ENCODE results near the gene INHA.

INHA gene

GRCh38 chr2:219566640-219567039, 5.5 kb upstream of the INHA start:
- H3K4me3 ChIP-seq (ENCODE audit: low read length), result no peak overlapping the region
- peaks cover 21% of the 10 kb centered on the region for H3K36me3 ChIP-seq (ENCODE audit: control insufficient read depth, insufficient read depth, low read length)
- no peaks in the 10 kb centered on the region for H3K9me3 ChIP-seq (ENCODE audit: control insufficient read depth, insufficient read depth, low read length)
- no CpG with 5 or more reads among the region's 11 CpGs for WGBS (ENCODE audit: insufficient coverage, insufficient read length)
- H3K27me3 ChIP-seq (ENCODE audit: control insufficient read depth, insufficient read depth, low read length), result no peaks in the 10 kb centered on the region
- H3K4me1 ChIP-seq (ENCODE audit: control insufficient read depth, insufficient read depth, low read length), result peaks cover 24% of the 10 kb centered on the region
- H3K27ac ChIP-seq (ENCODE audit: low read length), result no peak overlapping the region
- DNase-seq (ENCODE audit: low read depth, low spot score), result no peak

DNA sequence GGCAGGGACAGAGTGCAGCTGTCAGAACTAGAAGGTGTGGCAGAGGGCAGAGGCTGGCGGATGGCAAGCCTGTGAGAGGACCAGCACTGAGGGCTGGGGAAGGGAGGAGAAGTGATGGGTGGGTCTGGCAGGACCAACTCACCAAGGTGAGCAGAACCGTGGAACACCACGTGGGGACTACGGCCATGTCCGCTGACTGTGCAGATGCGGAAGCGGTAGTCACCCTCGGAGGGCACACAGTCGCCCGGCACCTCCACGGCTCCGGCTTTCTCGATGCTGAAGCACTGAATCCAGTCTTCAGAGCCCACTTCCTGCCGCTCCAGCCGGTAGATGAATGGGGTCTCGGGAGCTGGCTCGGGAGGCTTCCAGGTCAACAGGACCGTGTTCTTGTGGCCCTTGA, 5.0 kb upstream of the INHA start:
- H3K4me3 ChIP-seq (ENCODE audit: low read length), result no peak overlapping the region
- WGBS (ENCODE audit: insufficient coverage, insufficient read length), result no CpG with 5 or more reads among the region's 18 CpGs
- no peaks in the 10 kb centered on the region for H3K9me3 ChIP-seq (ENCODE audit: control insufficient read depth, insufficient read depth, low read length)
- no peaks in the 10 kb centered on the region for H3K27me3 ChIP-seq (ENCODE audit: control insufficient read depth, insufficient read depth, low read length)
- H3K36me3 ChIP-seq (ENCODE audit: control insufficient read depth, insufficient read depth, low read length), result peaks cover 20% of the 10 kb centered on the region
- H3K27ac ChIP-seq (ENCODE audit: low read length), result no peak overlapping the region
- H3K4me1 ChIP-seq (ENCODE audit: control insufficient read depth, insufficient read depth, low read length), result peaks cover 24% of the 10 kb centered on the region
- DNase-seq (ENCODE audit: low read depth, low spot score), result no peak

- Histone ChIP-seq H3K9me3 (ENCODE audit: control insufficient read depth, insufficient read depth, low read length) (no peaks in the 10 kb centered on the region), H3K4me3 (ENCODE audit: low read length) (no peak overlapping the region), H3K27ac (ENCODE audit: low read length) (no peak overlapping the region), H3K4me1 (ENCODE audit: control insufficient read depth, insufficient read depth, low read length) (peaks cover 23% of the 10 kb centered on the region), H3K27me3 (ENCODE audit: control insufficient read depth, insufficient read depth, low read length) (no peaks in the 10 kb centered on the region), H3K36me3 (ENCODE audit: control insufficient read depth, insufficient read depth, low read length) (peaks cover 14% of the 10 kb centered on the region)
- no peak for DNase-seq (ENCODE audit: low read depth, low spot score)
- no CpG with 5 or more reads among the region's 35 CpGs for WGBS (ENCODE audit: insufficient coverage, insufficient read length)
Observed at GRCh38 chr2:219567791-219568361, 4.2 kb upstream of the INHA start.

GRCh38 chr2:219569041-219569440, 3.1 kb upstream of the INHA start:
- no peak overlapping the region for H3K4me3 ChIP-seq (ENCODE audit: low read length)
- no peak for DNase-seq (ENCODE audit: low read depth, low spot score)
- peaks cover 23% of the 10 kb centered on the region for H3K4me1 ChIP-seq (ENCODE audit: control insufficient read depth, insufficient read depth, low read length)
- H3K36me3 ChIP-seq (ENCODE audit: control insufficient read depth, insufficient read depth, low read length), result peaks cover 12% of the 10 kb centered on the region
- H3K27me3 ChIP-seq (ENCODE audit: control insufficient read depth, insufficient read depth, low read length), result no peaks in the 10 kb centered on the region
- whole genome bisulfite sequencing (ENCODE audit: insufficient coverage, insufficient read length), result no CpG with 5 or more reads among the region's 6 CpGs
- no peaks in the 10 kb centered on the region for H3K9me3 ChIP-seq (ENCODE audit: control insufficient read depth, insufficient read depth, low read length)
- H3K27ac ChIP-seq (ENCODE audit: low read length), result no peak overlapping the region

DNA sequence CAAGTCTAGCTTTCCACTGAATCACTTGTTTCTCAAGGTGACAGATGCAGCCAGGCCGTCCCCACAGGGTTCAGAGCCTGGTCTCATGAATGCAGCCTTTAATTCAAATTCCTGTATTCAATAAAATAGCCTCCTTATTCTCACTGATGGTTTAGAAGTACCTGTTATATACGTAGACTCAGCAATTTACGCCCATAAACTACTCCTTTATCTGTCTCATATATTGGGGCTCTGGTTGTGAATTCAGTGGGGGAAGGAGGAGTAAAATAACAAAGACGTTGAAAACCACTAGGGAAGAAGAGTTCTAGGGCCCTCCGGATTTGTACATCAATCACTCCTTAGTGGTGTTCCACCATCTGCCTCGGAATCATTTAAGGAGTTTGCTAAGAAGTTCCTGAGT, 2.5 kb upstream of the INHA start:
- no CpG with 5 or more reads among the region's 6 CpGs for WGBS (ENCODE audit: insufficient coverage, insufficient read length)
- Histone ChIP-seq H3K36me3 (ENCODE audit: control insufficient read depth, insufficient read depth, low read length) (peaks cover 12% of the 10 kb centered on the region), H3K4me3 (ENCODE audit: low read length) (no peak overlapping the region; the same call in 1 of the 2 replicates), H3K4me1 (ENCODE audit: control insufficient read depth, insufficient read depth, low read length) (peaks cover 22% of the 10 kb centered on the region), H3K27me3 (ENCODE audit: control insufficient read depth, insufficient read depth, low read length) (no peaks in the 10 kb centered on the region), H3K9me3 (ENCODE audit: control insufficient read depth, insufficient read depth, low read length) (no peaks in the 10 kb centered on the region), H3K27ac (ENCODE audit: low read length) (no peak overlapping the region)
- DNase-seq (ENCODE audit: low read depth, low spot score), result no peak

- Histone ChIP-seq H3K9me3 (ENCODE audit: control insufficient read depth, insufficient read depth, low read length) (no peaks in the 10 kb centered on the region), H3K4me3 (ENCODE audit: low read length) (peak overlapping the region; percentile 84), H3K27me3 (ENCODE audit: control insufficient read depth, insufficient read depth, low read length) (no peaks in the 10 kb centered on the region), H3K27ac (ENCODE audit: low read length) (no peak overlapping the region), H3K36me3 (ENCODE audit: control insufficient read depth, insufficient read depth, low read length) (peaks cover 12% of the 10 kb centered on the region), H3K4me1 (ENCODE audit: control insufficient read depth, insufficient read depth, low read length) (peaks cover 23% of the 10 kb centered on the region)
- WGBS (ENCODE audit: insufficient coverage, insufficient read length), result no CpG with 5 or more reads among the region's 95 CpGs
- DNase-seq (ENCODE audit: low read depth, low spot score), result no peak
Observed at GRCh38 chr2:219570194-219570923, 1.8 kb upstream of the INHA start.

GRCh38 chr2:219570924-219571310, 1.2 kb upstream of the INHA start:
- Histone ChIP-seq H3K36me3 (ENCODE audit: control insufficient read depth, insufficient read depth, low read length) (peaks cover 12% of the 10 kb centered on the region), H3K9me3 (ENCODE audit: control insufficient read depth, insufficient read depth, low read length) (no peaks in the 10 kb centered on the region), H3K4me1 (ENCODE audit: control insufficient read depth, insufficient read depth, low read length) (peaks cover 20% of the 10 kb centered on the region), H3K27ac (ENCODE audit: low read length) (no peak overlapping the region), H3K4me3 (ENCODE audit: low read length) (peak overlapping the region; percentile 84), H3K27me3 (ENCODE audit: control insufficient read depth, insufficient read depth, low read length) (no peaks in the 10 kb centered on the region)
- DNase-seq (ENCODE audit: low read depth, low spot score), result no peak
- WGBS (ENCODE audit: insufficient coverage, insufficient read length), result no CpG with 5 or more reads among the region's 55 CpGs

- 100% methylated on average over 1 of the region's 42 CpGs for WGBS (ENCODE audit: insufficient coverage, insufficient read length)
Observed at GRCh38 chr2:219571311-219572236, 536 bp upstream of the INHA start, which contains the start of gene OBSL1. TSS of gene OBSL1 (minus strand) at chr2:219571539. CDS start at chr2:219571232, 307 bp downstream.

GRCh38 chr2:219573166-219573565, 1.1 kb downstream of the INHA start:
- H3K4me3 ChIP-seq (ENCODE audit: low read length), result no peak overlapping the region
- no peaks in the 10 kb centered on the region for H3K9me3 ChIP-seq (ENCODE audit: control insufficient read depth, insufficient read depth, low read length)
- peaks cover 21% of the 10 kb centered on the region for H3K4me1 ChIP-seq (ENCODE audit: control insufficient read depth, insufficient read depth, low read length)
- H3K27me3 ChIP-seq (ENCODE audit: control insufficient read depth, insufficient read depth, low read length), result no peaks in the 10 kb centered on the region
- H3K36me3 ChIP-seq (ENCODE audit: control insufficient read depth, insufficient read depth, low read length), result no peaks in the 10 kb centered on the region
- no peak overlapping the region for H3K27ac ChIP-seq (ENCODE audit: low read length)
- DNase-seq (ENCODE audit: low read depth, low spot score), result no peak
- WGBS (ENCODE audit: insufficient coverage, insufficient read length), result no CpG with 5 or more reads among the region's 5 CpGs

More at GRCh38 chr2:219571311-219572236, 536 bp upstream of the INHA start, which contains the start of gene OBSL1:
- Histone ChIP-seq H3K27ac (ENCODE audit: low read length) (no peak within 1 kb of the TSS), H3K27me3 (ENCODE audit: control insufficient read depth, insufficient read depth, low read length) (no peaks in the 10 kb centered on the region), H3K4me1 (ENCODE audit: control insufficient read depth, insufficient read depth, low read length) (peaks cover 20% of the 10 kb centered on the region), H3K9me3 (ENCODE audit: control insufficient read depth, insufficient read depth, low read length) (no peaks in the 10 kb centered on the region), H3K36me3 (ENCODE audit: control insufficient read depth, insufficient read depth, low read length) (peaks cover 12% of the 10 kb centered on the region), H3K4me3 (ENCODE audit: low read length) (peak within 1 kb of the TSS; percentile 84)
- no peak for DNase-seq (ENCODE audit: low read depth, low spot score)

Measured in iPS DF 6.9 (cell line).